Uterus (tissue), 4 donors: ENCODE measurements around the gene LRRK2. TPM values are rescaled to one million over a fixed set of nuclear protein-coding genes. Genes with fewer than 3 reads are reported as not detected.
"Not testable (repeated sequence)": the region's sequence is repeated elsewhere in the genome, so short reads cannot be mapped to it uniquely, and the experiment has no call there.

ENCODE experiments used
- DNase-seq, 2 donors: peaks; one replicate each; pipeline ENCODE4 v3.0.0-alpha.2; 2019 to 2020
- H3K27ac ChIP-seq, 2 donors: fragments of 200-600 bp; sonication (generic); 1 replicate in 1 of 2; 2 replicates in 1 of 2; pipeline ENCODE4 v1.5.1; 2016 to 2018
- H3K27me3 ChIP-seq, 2 donors: fragments of 200-600 bp; sonication (generic); one replicate each; pipeline ENCODE4 v1.5.1; 2018 to 2019; ENCODE audit warnings: control low read depth in 1 of 2
- H3K36me3 ChIP-seq, 2 donors: fragments of 200-600 bp; sonication (generic); one replicate each; pipeline ENCODE4 v1.5.1; 2019; ENCODE audit warnings: control low read depth in 1 of 2
- H3K4me1 ChIP-seq, 2 donors: fragments of 200-600 bp; sonication (generic); one replicate each; pipeline ENCODE4 v1.5.1; 2018 to 2019; ENCODE audit warnings: control low read depth in 1 of 2
- H3K4me3 ChIP-seq, 2 donors: fragments of 200-600 bp; sonication (generic); 1 replicate in 1 of 2; 2 replicates in 1 of 2; pipeline ENCODE4 v1.5.1; 2018 to 2019; ENCODE audit warnings: mild to moderate bottlenecking in 1 of 2
- H3K9me3 ChIP-seq, 2 donors: fragments of 200-600 bp; sonication (generic); one replicate each; pipeline ENCODE4 v1.5.1; 2019; ENCODE audit warnings: control low read depth in 1 of 2
- POLR2A ChIP-seq, 2 donors: fragments of 450-650 bp; IDR thresholded peaks; one replicate each; pipeline ENCODE4 v1.6.1; 2016; ENCODE audit warnings: antibody characterized with exemption in 2 of 2, mild to moderate bottlenecking in 1 of 2, moderate library complexity in 1 of 2
- intact Hi-C: fragments of 100-400 bp; cut with DNase I; formaldehyde crosslinking; loops from one replicate; pipeline ENCODE4 v1.15.1; 2023; ENCODE audit warnings: low total_unique reads
- total RNA-seq, 4 donors: library from RNA; depleted of rRNA in 3 of 4; stranded (reverse); fragments of >200 nt in 3 of 4; gene quantifications; one replicate each; pipeline versions ENCODE4 v1.1.0 to v1.2.4, GENCODE V29; 2014 to 2023
- TF ChIP-seq, protein P1 (sequence below), 4 experiments: fragments of 200-600 bp in 2 of 4; fragments of 450-650 bp in 2 of 4; sonication (generic) in 2 of 4; IDR thresholded peaks; one replicate each; pipeline ENCODE4 v1.5.1; 2016 to 2019; ENCODE audit warnings: antibody characterized with exemption in 4 of 4, mild to moderate bottlenecking in 2 of 4, moderate library complexity in 1 of 4
- donor health status: DM: yes; HTN: yes; CAD: no.

The LRRK2 gene
- total RNA-seq, 4 donors from 2014 or later = 17.1 to 40.0 (median 28.6) TPM

DNA sequence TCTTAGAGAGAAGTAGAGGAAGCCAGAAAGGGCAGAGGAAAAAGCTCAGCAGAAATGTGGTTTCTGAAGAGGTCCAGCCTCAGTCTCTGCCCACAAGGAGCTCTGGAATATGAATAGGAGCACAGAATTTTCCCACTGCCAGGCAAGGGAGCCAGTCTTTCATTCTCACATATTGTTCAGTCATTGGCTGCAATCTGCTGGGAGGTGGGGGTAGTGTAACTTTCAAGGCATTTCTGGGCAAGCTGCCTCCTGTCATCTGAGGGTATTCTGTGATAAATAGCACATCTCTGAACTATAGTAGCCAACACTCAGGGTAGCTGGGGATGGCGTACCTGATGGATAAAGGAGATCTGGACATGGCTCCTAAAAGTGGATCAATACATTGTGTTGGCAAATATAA, 127.2 kb downstream of the LRRK2 start:
- Histone ChIP-seq H3K27ac (no peak overlapping the region), H3K4me1 (no peaks in the 10 kb centered on the region), H3K4me3 (no peak overlapping the region), H3K36me3 (no peaks in the 10 kb centered on the region), H3K9me3 (no peaks in the 10 kb centered on the region), H3K27me3 (no peaks in the 10 kb centered on the region)
- DNase-seq = no peak
- intact Hi-C loops = no loop called here
- no peak for TF ChIP-seq POLR2A (IDR thresholded peaks at IDR 0.05)
- TF ChIP-seq, protein P1, sequence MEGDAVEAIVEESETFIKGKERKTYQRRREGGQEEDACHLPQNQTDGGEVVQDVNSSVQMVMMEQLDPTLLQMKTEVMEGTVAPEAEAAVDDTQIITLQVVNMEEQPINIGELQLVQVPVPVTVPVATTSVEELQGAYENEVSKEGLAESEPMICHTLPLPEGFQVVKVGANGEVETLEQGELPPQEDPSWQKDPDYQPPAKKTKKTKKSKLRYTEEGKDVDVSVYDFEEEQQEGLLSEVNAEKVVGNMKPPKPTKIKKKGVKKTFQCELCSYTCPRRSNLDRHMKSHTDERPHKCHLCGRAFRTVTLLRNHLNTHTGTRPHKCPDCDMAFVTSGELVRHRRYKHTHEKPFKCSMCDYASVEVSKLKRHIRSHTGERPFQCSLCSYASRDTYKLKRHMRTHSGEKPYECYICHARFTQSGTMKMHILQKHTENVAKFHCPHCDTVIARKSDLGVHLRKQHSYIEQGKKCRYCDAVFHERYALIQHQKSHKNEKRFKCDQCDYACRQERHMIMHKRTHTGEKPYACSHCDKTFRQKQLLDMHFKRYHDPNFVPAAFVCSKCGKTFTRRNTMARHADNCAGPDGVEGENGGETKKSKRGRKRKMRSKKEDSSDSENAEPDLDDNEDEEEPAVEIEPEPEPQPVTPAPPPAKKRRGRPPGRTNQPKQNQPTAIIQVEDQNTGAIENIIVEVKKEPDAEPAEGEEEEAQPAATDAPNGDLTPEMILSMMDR (IDR thresholded peaks at IDR 0.05) = no peak

- H3K4me1 ChIP-seq = no peaks in the 10 kb centered on the region
- no peak overlapping the region for H3K27ac ChIP-seq
- H3K36me3 ChIP-seq = no peaks in the 10 kb centered on the region
- DNase-seq = no peak
- no peaks in the 10 kb centered on the region for H3K9me3 ChIP-seq
- no peak overlapping the region for H3K4me3 ChIP-seq
- no peak for TF ChIP-seq POLR2A (IDR thresholded peaks at IDR 0.05)
- intact Hi-C loops = no loop called here
- H3K27me3 ChIP-seq = peaks cover 0 to 3% of the 10 kb centered on the region in 2 donors
These were observed 150.3 kb downstream of the LRRK2 start for GRCh38 chr12:40375076-40375475.

DNA sequence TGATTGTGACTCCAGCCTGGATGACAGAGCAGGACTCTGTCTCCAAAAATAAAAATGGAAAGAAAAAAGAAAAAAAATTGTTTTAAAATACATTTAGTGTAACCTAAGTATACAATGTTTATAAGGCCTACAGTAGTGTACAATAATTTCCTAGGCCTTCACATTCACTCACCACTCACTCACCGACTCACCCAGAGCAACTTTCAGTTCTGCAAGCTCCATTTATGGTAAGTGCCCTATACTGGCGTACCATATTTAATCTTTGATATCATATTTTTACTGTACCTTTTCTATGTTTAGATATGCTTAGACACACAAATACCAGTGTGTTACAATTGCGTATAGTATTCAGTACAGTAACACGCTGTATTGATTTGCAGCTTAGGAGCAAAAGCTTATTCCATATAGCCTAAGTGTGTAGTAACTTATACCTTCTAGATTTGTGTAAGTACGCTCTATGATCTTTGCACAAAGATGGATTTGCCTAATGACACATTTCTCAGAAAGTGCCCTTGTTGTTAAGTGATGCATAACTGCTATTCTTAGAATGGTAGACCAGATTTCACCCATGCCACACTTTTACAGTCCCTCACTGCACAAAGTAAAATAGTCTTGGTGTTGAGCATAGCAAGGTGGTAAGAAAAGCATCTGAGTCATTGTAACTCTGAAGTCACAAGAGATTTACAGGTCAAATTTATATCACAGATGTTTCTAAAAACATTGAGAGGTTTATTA, 151.9 kb downstream of the LRRK2 start:
- no peaks in the 10 kb centered on the region for H3K9me3 ChIP-seq
- TF ChIP-seq, protein P1 (IDR thresholded peaks at IDR 0.05) = no peak
- TF ChIP-seq POLR2A (IDR thresholded peaks at IDR 0.05) = no peak
- no peaks in the 10 kb centered on the region for H3K36me3 ChIP-seq
- peaks cover 0 to 4% of the 10 kb centered on the region in 2 donors for H3K27me3 ChIP-seq
- DNase-seq = no peak
- no peak overlapping the region for H3K27ac ChIP-seq
- intact Hi-C loops = no loop called here
- H3K4me3 ChIP-seq = no peak overlapping the region
- no peaks in the 10 kb centered on the region for H3K4me1 ChIP-seq

- Histone ChIP-seq H3K4me1 (no peaks in the 10 kb centered on the region), H3K27ac (no peak overlapping the region), H3K4me3 (no peak overlapping the region), H3K36me3 (no peaks in the 10 kb centered on the region), H3K9me3 (no peaks in the 10 kb centered on the region), H3K27me3 (peaks cover 0 to 4% of the 10 kb centered on the region in 2 donors)
- no peak for TF ChIP-seq POLR2A (IDR thresholded peaks at IDR 0.05)
- TF ChIP-seq, protein P1 (IDR thresholded peaks at IDR 0.05) = no peak
- DNase-seq = no peak
- intact Hi-C loops = no loop called here
These were observed 153.9 kb downstream of the LRRK2 start for GRCh38 chr12:40378691-40379090.

- TF ChIP-seq, protein P1 (IDR thresholded peaks at IDR 0.05) = no peak
- TF ChIP-seq POLR2A (IDR thresholded peaks at IDR 0.05) = no peak
- intact Hi-C loops = no loop called here
These were observed 157.4 kb downstream of the LRRK2 start for GRCh38 chr12:40382217-40382616.

DNA sequence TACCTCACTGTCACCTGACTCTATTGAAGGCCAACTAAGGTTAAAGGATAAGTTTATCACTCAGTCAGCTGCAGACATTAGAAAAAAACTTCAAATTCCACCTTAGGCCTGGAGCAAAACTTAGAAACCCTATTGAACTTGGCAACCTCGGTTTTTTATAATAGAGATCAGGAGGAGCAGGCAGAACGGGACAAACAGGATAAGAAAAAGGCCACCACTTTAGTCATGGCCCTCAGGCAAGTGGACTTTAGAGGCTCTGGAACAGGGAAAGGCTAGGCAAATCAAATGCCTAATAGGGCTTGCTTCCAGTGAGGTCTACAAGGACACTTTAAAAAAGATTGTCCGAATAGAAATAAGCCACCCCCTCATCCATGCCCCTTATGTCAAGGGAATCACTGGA, 162.5 kb downstream of the LRRK2 start:
- H3K27ac ChIP-seq, H3K9me3 ChIP-seq, H3K4me3 ChIP-seq, H3K36me3 ChIP-seq, DNase-seq, intact Hi-C loops, H3K27me3 ChIP-seq, H3K4me1 ChIP-seq: not testable (repeated sequence)

More at GRCh38 chr12:40382217-40382616, 157.4 kb downstream of the LRRK2 start:
- Histone ChIP-seq H3K27me3 (peaks cover 0 to 4% of the 10 kb centered on the region in 2 donors), H3K4me1 (no peaks in the 10 kb centered on the region), H3K9me3 (no peaks in the 10 kb centered on the region), H3K27ac (no peak overlapping the region), H3K36me3 (no peaks in the 10 kb centered on the region), H3K4me3 (no peak overlapping the region)
- DNase-seq = no peak
